ENCODE results near the gene TBC1D13.
"Not testable (repeated sequence)": the region's sequence is repeated elsewhere in the genome, so short reads cannot be mapped to it uniquely, and the experiment has no call there.

The TBC1D13 gene

DNA sequence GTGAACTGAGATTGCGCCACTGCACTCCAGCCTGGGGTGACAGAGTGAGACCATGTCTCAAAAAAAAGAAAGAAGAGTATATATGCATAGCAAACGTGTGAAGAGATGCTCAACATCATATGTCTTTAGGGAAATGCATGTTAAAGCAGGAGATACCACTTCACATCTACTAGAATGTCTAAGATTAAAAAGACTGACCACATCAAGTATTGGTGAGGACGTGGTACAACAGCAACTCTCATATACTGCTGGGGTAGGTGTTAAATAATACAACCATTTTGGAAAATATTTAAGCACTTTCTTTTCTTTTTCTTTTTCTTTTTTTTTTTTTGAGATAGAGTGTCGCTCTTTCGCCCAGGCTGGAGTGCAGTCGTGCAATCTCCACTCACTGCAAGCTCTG, 1.6 kb upstream of the TBC1D13 start:
- no peak for DNase-seq (ENCODE audit: low spot score)

DNA sequence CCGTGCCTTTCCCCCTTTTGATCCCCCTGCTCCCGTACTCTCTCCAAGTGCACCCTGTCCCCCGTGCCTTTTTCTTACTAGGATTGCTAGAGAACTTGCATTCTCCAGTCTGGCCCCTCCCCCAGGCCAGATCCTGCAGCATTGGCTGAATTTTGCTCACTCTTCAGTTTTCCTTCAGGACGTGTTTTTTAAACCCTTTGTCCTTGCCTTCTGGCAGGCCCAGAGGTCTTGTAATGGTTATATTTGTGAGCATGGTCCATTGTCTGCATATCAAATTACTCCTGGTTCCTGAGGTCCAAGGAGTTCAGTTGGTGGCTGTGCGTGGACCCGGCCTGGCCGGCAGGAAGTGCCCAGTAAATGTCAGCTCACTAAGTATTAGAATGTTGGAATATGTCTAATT, 606 bp downstream of the TBC1D13 start:
- no peak for DNase-seq (ENCODE audit: low spot score)

DNA sequence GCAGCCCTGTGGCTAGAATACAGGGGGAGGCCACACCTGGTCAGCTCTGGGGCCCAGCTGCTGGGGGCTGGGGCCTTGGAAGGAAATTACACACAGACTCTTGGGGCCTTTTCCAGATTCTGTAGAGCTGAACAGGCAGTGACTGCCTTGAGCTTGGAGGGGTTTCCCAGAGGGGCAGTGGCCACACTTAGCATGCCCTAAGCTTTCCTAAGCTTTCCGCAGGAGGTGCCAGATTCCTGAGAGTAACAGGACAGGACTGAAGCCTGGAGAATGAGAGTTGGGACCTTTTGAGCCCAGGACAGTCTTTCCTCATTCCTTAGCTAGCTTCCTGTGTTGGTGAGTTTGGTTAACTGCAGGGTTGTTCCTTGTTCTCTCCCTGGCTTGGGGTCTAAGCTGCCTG, 1.4 kb downstream of the TBC1D13 start:
- DNase-seq (ENCODE audit: low spot score): no peak

DNA sequence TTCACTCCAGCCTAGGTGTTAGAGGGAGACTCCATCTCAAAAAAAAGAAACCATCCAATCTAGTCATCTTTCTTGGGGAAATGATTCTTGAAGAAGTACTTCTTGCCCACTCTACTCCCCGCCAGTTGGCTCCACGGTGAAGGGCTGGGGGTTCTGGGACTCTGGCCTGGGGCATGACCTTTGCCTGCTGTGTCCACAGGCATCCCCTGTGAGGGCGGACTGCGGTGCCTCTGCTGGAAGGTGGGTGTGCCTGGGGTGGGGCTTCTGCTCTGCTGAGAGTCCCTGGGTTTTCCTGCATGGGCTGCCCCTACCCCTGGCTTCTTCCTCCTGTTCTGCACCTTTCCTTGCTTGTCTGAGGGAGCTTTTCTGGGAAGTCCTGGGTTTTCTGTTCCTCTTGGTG, 3.5 kb downstream of the TBC1D13 start:
- no peak for DNase-seq (ENCODE audit: low spot score)

DNA sequence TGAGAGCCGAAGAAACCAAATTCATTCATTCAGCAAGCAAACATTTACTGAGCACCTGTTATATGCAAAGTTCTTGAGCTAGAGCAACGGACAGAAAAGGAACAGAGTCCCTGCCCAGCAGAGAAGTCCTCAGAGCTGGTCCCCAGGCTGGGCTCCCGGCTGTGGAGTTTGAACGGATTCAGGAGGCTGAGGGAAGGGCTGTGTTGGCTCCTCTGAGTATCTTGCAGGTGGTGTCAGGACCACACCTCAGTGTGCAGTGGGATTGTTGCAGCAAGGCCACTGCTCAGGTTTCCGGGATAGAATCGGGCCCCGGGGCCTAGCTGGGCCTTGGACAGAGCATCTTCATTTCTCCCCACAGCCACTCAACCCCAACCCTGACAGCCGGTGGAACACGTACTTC, 5.1 kb downstream of the TBC1D13 start:
- no peak for DNase-seq (ENCODE audit: low spot score)

DNA sequence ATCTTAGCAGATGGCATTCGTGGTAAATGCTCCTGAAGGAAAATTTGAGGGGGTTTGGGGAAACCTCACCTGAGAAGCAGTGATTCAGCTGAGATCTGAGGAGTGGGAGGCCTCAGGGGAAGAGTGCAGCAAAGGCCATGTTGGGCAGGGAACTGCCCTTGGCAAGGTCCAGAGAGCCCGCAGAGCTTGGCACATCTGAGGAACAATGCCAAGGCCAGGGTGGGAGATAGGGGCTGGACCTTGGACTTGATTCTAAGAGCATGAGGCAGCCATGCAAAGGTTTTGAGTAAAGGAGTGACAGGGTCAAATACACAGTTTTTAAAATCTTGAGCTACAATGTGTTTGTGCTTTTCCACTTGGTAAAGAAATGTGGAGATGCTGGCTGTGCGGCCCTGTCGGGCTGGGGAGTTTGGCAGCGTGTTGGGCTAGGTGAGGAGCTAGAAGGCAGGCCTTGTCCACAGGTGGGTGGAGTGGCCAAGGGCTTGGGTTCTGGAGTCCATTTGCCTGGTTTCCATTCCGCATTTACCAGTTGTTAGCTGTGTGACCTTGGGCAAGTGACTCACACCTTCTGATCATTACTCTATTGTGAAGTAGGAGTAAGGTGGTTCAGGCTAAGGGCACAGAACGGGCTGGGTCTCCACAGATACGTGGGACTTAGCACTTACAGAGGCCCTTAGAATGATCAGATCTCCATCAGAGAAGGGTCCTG, 6.1 kb downstream of the TBC1D13 start:
- DNase-seq (ENCODE audit: low spot score): no peak

DNA sequence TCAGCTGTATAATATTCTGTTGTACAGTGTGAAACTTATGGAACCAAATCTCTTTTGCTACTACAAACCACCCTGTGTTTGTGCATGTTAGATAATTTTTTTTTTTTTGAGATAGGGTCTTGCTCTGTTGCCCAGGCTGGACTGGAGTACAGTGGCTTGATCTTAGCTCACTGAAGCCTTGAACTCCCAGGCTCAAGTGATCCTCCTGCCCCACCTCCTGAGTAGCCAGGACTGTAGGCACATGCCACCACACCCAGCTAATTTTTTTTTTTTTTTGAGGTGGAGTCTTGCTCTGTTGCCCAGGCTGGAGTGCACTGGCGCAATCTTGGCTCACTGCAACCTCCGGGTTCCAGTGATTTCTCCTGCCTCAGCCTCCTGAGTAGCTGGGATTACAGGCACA, 7.9 kb downstream of the TBC1D13 start:
- not testable (repeated sequence) for DNase-seq (ENCODE audit: low spot score)

DNA sequence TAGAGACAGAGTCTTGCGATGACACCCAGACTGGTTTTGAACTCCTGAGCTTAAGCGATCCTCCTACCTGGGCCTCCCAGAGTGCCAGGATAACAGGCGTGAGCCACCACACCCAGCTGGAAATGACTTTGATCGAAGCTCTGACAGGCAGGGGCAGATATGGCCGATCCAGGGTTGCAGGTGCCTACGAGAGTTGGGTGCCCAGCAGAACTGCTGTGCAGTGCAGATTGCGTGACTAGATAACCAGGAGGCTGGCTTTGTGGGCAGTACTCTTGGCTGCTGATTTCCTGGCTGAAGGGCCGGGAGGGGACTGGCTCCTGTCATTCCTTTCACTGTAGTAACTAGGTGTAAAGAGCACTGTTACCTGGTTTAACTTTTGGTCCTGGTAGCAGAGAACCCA, 11.8 kb downstream of the TBC1D13 start:
- DNase-seq (ENCODE audit: low spot score): no peak

DNA sequence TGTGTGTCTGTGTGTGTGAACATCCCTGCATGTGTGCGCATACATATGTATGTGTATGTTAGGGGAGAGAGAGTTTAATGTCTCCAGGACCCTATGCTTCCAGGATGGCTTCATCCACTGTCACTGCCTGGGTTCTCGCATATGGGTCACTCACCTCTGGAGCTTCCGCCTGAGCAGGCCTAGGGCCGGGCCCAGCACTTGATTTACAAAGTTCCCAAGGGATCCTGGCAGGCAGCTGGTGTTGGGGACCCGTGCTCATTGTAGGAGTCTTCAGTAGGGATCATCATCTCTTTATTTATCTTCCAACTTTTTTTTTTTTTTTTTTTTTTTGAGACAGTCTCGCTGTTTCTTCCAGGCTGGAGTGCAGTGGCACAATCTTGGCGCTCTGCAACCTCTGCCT, 13.0 kb downstream of the TBC1D13 start:
- DNase-seq (ENCODE audit: low spot score): no peak

DNA sequence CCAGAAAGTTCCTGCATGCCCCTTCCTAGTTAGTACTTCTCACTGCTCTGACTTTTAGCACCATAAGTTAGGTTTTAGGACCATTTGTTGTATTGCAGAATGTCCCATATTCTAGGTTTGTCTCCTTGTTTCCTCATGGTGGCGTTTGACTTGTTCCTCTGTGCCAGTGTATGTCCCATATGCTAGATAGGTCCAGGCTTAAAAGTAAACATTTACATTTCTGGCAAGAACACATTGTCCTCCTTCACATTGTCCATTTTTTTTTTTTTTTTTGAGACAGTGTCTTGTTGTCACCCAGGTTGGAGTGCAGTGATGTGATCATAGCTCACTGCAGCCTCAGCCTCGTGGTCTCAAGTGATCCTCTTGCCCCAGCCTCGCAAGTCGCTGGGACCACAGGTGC, 15.4 kb downstream of the TBC1D13 start:
- no peak for DNase-seq (ENCODE audit: low spot score)

DNA sequence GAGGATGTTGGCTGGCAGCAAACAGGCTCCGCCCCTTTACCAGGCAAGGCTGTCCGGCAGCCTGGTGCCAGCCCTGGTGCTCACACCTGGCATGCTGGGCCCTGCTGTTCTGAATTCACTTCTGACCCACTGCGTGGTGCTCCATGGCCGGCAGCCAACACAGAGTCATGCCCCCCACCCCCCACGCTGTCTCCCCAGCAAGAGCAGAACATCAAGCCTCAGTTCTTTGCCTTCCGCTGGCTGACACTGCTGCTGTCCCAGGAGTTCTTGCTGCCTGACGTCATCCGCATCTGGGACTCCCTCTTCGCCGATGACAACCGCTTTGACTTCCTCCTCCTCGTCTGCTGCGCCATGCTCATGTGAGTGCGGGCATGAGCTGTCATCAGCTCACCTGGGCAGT, 18.6 kb downstream of the TBC1D13 start:
- no peak for DNase-seq (ENCODE audit: low spot score)

DNA sequence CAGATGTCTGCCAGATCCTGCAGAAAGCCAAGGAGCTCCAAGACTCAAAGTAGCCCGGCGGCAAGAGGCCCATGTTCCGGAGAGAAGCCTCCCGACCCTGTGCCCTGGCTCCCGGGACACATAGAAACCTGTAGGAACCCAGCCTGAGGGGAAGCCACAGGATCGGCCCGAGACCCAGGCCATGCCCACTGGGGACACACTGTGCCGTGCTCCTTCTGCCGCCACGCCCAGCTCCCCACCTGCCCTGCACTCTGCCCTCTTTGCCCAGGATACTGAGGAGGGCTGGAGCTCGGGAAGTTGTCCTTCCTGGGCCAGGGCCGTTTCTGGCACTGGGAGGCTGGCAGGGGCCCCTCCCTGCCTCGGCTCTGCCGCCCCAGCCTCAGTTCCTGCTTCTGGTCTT, 20.8 kb downstream of the TBC1D13 start:
- DNase-seq (ENCODE audit: low spot score): no peak

DNA sequence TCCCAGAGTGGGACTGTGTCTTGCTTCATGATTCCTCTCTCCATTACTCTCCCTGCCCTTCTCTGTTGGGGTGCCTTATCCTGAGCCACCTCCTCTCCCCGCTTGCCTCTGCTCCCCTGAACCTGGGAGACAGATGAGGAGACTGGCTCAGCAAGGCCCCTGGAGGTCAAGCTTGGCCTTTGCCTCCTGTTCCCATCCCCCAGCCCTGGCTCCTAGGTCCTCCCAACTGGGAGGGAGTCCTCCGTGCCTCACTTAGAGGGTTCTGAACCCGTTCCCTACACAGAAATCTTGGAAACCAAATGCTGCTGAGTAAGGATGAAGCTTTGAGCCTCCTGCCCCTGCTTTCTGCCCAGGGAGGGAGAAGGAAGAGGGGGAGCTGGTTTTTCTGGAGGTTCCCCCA, 21.5 kb downstream of the TBC1D13 start:
- no peak for DNase-seq (ENCODE audit: low spot score)

DNA sequence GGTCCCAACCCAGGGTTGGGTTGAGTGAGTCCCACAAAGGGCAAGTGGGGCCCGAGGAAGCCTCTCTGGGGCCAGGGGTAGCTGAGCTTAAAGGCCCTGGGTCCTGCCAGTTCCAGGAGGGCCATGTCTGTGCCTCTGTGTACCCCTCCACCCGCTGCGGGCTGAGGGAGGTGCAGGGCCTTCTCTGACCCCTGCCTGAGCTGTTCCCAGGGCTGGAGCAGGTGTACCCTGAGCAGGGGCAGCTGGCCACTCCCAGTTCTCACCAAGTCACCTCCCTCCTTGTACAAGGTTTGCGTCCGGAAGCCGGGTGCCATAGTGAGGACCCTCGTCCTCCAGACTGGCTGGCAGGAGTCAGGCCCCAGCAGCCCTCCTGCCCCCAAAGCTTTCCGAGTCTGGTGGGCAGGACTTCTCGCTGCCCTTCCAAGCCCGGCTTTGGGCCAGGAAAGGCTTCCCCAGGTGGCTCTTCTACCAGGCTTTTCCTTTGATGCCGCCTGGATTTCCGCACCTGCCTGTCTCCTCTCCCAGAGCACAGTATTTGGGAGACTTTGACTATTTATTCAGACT, 22.1 kb downstream of the TBC1D13 start:
- no peak for DNase-seq (ENCODE audit: low spot score)

DNA sequence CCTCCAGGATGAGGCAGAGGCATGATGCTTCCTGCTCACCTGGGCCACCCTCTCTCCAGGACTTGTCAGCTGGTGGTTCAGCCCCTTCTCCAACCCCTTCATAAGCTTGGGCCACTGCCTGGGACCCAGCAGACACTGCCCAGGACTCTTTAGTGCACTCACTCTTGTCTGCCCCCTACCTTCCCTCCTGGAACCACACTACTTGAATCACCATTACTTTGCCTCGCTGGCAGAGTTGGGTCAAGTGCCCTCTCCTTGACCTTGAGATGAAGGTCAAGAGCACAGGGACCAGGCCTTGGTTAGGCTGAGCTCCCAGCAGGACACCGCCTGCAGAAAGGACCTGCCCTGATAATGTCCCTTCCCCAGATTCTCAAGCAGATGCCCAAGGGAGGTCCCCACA, 22.8 kb downstream of the TBC1D13 start:
- DNase-seq (ENCODE audit: low spot score): no peak

DNA sequence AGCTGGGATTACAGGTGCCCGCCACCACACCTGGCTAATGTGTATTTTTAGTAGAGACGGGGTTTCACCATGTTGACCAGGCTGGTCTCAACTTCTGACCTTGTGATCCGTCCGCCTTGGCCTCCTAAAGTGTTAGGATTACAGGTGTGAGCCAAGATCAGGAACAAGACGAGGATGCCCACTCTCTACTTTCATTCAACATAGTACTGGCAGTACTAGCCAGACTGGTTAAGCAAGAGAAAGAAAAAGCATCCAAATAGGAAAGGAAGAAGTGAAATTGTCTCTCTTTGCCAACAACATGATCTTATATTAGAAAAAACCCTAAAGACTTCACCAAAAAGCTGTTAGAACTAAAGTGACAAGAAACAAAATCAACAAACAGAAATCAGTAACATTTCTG, 23.8 kb downstream of the TBC1D13 start:
- DNase-seq (ENCODE audit: low spot score): no peak

DNA sequence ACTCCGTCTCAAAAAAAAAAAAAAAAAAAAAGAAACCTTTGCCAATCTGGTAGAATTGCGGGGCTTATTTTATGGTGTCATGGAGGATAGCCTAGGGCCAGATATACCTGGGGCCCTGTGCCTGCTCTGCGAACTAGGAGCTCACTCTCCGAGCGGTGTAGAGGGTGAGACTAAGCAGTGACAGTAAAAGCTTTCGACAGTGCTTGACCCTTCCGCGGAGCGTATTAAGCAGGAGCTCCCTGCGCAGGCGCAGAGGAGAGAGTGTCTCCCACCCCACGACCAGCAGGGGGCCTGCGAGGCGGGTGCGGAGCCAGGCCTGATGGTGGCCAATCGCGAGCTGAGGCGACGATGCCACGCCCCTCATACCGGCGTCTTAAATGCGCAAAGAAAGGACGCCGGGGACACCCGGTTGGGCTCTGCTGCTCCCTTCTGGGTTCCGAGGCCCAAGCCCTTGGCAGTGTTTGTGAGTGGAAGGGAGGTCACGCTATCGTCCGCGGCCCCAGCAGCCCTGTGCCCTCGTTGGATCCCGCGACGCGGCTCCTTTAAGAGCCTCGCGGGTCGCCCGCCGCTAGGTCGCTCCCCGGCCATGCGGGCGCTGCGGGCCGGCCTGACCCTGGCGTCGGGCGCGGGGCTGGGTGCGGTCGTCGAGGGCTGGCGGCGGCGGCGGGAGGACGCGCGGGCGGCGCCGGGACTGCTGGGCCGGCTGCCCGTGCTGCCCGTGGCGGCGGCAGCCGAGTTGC, 31.2 kb downstream of the TBC1D13 start, which contains the start of gene ENDOG:
ENDOG (plus strand) TSS at position 402 of the 740 bp plus-strand sequence; CDS start at position 587, 185 bp downstream.
- DNase-seq (ENCODE audit: low spot score): peak; percentile 100

DNA sequence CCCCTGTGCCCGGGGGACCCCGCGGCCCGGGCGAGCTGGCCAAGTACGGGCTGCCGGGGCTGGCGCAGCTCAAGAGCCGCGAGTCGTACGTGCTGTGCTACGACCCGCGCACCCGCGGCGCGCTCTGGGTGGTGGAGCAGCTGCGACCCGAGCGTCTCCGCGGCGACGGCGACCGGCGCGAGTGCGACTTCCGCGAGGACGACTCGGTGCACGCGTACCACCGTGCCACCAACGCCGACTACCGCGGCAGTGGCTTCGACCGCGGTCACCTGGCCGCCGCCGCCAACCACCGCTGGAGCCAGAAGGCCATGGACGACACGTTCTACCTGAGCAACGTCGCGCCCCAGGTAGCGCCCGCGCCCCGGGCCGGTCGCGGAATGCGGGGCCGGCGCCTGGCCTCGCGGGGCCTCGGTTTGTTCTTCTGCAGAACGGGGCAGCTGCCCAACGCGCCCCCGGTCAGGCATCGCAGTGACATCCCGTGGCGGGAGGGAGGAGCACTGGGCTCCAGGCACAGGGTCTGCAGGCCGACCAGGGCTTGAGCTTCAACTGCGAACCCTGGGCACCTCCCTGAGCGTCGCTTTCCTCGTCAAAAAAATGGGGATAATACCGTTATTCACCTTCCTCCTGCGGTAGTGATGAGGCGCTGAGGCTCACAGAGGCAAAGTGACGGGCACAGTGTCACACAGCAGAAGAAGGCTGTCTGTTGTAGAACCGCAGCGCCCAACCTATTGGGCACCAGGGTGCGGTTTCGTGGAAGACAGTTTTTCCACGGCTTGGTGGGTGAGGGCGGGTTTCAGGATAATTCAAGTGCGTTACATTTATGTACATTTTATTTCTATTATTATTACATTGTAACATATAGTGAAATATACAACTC, 32.0 kb downstream of the TBC1D13 start:
- peak; percentile 28 for DNase-seq (ENCODE audit: low spot score)

DNA sequence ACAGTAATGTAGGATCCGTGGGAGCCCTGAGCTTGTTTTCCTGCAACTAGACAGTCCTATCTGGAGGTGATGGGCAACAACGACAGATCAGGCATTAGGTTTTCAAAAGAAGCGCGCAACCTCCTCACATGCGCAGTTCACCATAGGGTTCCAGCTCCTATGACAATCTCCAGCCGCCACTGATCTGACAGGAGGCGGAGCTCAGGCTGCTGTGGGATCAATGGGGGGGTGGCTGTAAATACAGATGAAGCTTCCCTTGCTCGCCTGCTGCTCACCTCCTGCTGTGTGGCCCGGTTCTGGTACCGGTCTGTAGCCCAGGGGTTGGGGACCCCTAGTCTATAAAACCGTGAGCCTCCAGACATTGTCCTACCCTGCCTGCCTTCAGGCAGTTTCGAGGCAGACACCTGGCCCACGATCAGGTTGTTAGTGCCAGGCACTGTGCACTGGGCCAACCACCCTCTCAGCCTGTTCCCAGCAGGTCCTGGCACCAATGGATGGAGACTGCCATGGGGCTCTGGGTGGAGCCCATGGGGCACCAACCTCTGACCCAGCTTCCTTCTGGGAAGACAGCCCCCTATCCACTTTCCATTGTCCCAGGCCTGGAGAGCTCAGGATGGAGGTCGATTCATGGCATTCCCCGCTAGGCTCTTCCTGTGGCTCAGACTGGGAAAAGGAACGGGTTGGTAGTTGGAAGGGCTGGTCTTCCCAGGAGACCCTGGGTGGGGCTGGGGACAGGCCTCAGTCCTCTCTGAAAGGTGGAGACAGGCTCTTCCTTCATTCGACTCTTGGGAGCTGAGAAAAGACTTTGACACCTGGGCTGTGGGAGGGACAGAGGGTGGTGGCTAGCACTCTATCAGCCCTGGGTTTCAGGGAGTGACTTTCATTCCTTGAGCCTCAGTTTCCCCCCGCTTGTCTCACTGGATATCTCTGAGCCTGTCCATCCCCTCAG, 32.9 kb downstream of the TBC1D13 start:
- peak; percentile 58 for DNase-seq (ENCODE audit: low spot score)

DNA sequence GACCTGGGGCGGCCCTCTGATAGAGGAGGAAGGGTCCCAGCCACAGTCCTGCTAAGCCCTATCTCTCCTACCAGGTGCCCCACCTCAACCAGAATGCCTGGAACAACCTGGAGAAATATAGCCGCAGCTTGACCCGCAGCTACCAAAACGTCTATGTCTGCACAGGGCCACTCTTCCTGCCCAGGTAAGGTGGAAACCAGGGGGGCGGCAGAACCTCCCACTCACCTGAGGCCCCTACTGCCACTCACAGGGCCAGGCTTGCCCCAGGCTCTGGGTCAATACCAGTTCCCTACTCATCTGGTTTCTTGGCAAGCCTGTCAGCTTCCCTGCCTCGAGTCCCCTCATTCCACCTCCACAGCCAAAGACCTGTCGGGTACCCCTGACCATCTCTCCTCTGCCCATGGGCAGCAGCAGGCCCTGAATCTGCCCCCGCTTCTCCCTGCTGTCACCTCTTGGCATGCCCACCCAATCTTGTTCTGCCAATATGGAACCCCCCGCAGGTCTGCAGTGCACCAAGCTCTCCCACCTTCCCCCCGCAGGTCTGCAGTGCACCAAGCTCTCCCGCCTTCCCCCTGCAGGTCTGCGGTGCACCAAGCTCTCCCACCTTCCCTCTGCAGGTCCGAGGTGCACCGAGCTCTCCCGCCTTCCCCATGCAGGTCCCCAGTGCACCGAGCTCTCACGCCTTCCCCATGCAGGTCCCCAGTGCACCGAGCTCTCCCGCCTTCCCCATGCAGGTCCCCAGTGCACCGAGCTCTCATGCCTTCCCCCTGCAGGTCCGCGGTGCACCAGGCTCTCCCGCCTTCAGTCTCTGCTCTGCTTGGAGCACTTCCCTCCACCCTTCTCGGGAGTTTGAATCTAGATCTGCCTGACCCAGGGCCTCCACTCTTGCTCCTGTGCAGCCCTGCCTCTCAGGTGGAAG, 33.9 kb downstream of the TBC1D13 start:
- DNase-seq (ENCODE audit: low spot score): no peak

Data from AG08395 (cell line).